Brain pericyte (primary cell): ENCODE results near the gene KRTAP25-1.

Experiments
- DNase-seq: peaks from one replicate; pipeline ENCODE4 v3.0.0-alpha.2; 2012; ENCODE audit warnings: low read depth, low spot score

Gene KRTAP25-1

GRCh38 chr21:30249936-30250335, 39.4 kb downstream of the KRTAP25-1 start:
- DNase-seq: no peak

GRCh38 chr21:30248844-30249243, 40.5 kb downstream of the KRTAP25-1 start:
- DNase-seq: no peak

DNA sequence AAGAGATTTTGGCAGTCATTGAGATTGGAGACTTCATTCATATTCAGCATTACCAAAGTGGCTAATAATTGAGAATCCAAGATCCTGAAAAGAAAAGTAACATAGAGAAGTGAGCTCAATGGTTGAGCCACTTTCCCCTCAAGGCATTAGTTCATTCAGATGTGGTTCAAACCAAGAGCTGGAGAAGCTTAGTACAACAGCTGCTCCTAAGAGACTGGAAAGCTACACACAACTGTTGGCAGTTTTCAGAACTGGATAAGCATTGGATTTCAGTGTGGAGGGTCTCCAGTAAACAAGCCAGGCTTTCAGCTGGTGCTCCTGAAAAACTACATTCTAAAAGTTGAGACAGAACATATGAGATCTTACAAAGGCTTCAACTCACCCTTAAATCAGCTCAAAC, 44.3 kb downstream of the KRTAP25-1 start:
- DNase-seq: no peak

DNA sequence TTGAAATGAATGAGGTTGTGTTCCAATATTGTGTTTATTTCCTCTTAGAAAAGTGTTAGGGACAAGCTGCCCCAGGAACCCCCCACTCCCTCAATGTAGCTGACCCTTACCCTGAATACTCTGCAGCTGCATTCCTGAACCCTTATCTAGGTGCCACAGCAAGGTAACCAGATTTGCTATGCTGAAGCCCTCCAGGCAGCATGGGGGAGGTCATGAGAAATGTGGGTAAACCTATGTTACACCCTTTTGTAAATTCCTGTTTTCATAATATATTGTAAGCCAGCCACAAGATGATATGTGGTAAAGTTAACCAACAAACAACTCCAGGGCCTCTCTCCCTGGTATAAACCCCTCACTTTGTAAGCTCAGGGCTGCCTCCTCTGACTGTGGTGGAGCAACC, 45.6 kb downstream of the KRTAP25-1 start:
- DNase-seq: no peak

- DNase-seq: no peak
These were observed 48.7 kb downstream of the KRTAP25-1 start for GRCh38 chr21:30240661-30241060.
